Nephron progenitor cell (in vitro differentiated cells): ENCODE data around the gene NUP50.
A peak's percentile ranks its signal among the peaks of the same experiment; 100 is the strongest.

ENCODE experiments used
- DNase-seq: peaks from one replicate; pipeline ENCODE4 v3.0.0; 2021
- H3K27ac Mint-ChIP-seq: 2 replicates; pipeline ENCODE4 v1.8.0; 2021; ENCODE audit warnings: mild to moderate bottlenecking, moderate library complexity, mixed read lengths
- H3K27me3 Mint-ChIP-seq: 2 replicates; pipeline ENCODE4 v1.8.0; 2021; ENCODE audit warnings: mild to moderate bottlenecking, low read depth, mixed read lengths; ENCODE audit not compliant: poor library complexity
- H3K36me3 Mint-ChIP-seq: 2 replicates; pipeline ENCODE4 v1.8.0; 2021; ENCODE audit warnings: low read depth, mixed read lengths
- H3K4me1 Mint-ChIP-seq: 2 replicates; pipeline ENCODE4 v1.8.0; 2021; ENCODE audit warnings: mixed read lengths
- H3K4me3 Mint-ChIP-seq: 2 replicates; pipeline ENCODE4 v1.8.0; 2021; ENCODE audit warnings: mild to moderate bottlenecking, moderate library complexity, mixed read lengths
- H3K9me3 Mint-ChIP-seq: 2 replicates; pipeline ENCODE4 v1.8.0; 2021; ENCODE audit warnings: mild to moderate bottlenecking, moderate library complexity, mixed read lengths
- TF ChIP-seq, protein P1 (sequence below): fragments of 200-600 bp; sonication (generic); IDR thresholded peaks from 2 replicates; pipeline ENCODE4 v1.5.0; 2021; ENCODE audit warnings: antibody characterized with exemption

The NUP50 gene

DNA sequence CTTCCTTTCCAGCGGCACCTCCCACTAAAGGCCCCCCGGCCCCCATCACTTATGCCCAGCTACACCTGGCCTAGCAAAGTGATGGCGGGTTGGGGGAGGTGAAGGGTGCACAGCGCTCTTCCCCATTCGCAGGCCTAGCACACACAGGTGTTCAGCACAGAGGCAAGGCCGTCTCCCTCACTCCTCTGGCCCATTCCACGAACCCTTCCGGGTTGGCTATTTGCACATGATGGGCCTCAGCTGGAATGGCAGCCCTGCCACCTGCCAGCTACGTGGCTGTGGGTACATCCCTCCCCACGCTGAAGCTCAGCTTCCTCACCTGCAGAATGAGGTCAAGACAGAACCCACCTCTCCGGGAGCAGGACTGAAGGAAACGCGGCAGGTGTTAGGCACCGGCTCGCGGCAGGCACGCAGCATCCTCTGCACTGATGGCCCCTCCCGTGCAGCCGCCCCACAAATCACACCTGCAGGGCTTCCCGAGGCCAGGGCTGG is 72.2 kb downstream of the NUP50 start:
- TF ChIP-seq, protein P1, sequence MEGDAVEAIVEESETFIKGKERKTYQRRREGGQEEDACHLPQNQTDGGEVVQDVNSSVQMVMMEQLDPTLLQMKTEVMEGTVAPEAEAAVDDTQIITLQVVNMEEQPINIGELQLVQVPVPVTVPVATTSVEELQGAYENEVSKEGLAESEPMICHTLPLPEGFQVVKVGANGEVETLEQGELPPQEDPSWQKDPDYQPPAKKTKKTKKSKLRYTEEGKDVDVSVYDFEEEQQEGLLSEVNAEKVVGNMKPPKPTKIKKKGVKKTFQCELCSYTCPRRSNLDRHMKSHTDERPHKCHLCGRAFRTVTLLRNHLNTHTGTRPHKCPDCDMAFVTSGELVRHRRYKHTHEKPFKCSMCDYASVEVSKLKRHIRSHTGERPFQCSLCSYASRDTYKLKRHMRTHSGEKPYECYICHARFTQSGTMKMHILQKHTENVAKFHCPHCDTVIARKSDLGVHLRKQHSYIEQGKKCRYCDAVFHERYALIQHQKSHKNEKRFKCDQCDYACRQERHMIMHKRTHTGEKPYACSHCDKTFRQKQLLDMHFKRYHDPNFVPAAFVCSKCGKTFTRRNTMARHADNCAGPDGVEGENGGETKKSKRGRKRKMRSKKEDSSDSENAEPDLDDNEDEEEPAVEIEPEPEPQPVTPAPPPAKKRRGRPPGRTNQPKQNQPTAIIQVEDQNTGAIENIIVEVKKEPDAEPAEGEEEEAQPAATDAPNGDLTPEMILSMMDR, result no peak
- peaks cover 3% of the 10 kb centered on the region for H3K27me3 Mint-ChIP-seq
- no peak overlapping the region for H3K27ac Mint-ChIP-seq
- no peaks in the 10 kb centered on the region for H3K36me3 Mint-ChIP-seq
- no peaks in the 10 kb centered on the region for H3K9me3 Mint-ChIP-seq
- H3K4me1 Mint-ChIP-seq, result peaks cover 60% of the 10 kb centered on the region
- H3K4me3 Mint-ChIP-seq, result no peak overlapping the region
- no peak for DNase-seq

DNA sequence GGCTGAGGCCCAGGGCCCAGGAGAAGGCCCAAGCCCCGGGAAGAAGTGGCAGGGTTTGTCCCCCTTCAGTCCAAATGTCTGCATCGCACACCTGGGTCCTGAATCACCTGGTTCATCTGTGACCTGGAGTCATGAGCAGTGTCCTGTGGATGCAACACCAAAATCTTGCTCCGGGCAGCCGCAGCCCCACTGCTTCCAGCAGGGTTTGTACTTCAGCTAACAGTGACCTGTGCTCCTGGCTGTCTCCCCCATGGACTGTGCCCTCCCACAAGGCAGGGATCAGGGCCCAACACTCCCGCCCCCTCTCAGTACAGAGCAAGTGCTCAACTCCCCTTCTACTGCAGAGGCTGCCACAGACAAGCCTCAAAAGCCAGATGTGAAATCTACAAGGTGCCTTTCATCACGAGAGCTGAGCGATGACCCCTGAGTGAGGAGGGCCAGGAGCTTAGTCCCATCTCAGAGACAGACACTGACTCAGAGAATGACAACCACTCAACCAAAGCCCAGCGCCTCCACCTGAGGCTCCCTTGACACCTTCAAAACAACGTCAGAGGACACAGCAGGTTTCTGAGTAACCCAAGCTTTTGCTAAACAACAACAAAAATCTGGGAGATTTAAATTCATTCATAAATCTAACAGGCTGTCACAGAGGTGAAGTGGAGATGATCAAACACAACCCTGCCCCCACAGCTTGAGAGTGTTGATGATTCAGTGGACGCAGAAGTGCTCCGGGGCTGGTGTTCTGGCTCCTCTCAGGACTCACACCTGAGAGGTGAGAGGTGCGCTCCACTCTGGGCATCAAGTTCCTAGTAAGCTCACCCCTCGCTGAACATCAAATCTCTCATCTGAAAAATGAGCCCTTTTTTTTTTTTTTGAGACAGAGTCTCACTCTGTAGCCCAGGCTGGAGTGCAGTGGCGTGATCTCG is 73.6 kb downstream of the NUP50 start:
- Mint-ChIP-seq H3K4me3 (peak overlapping the region; percentile 31), H3K27ac (no peak overlapping the region), H3K9me3 (no peaks in the 10 kb centered on the region), H3K4me1 (peaks cover 62% of the 10 kb centered on the region), H3K27me3 (peaks cover 10% of the 10 kb centered on the region), H3K36me3 (no peaks in the 10 kb centered on the region)
- TF ChIP-seq, protein P1, result no peak
- DNase-seq, result peak; percentile 20
